ENCODE results near the gene POLR3GL.

Gene POLR3GL

DNA sequence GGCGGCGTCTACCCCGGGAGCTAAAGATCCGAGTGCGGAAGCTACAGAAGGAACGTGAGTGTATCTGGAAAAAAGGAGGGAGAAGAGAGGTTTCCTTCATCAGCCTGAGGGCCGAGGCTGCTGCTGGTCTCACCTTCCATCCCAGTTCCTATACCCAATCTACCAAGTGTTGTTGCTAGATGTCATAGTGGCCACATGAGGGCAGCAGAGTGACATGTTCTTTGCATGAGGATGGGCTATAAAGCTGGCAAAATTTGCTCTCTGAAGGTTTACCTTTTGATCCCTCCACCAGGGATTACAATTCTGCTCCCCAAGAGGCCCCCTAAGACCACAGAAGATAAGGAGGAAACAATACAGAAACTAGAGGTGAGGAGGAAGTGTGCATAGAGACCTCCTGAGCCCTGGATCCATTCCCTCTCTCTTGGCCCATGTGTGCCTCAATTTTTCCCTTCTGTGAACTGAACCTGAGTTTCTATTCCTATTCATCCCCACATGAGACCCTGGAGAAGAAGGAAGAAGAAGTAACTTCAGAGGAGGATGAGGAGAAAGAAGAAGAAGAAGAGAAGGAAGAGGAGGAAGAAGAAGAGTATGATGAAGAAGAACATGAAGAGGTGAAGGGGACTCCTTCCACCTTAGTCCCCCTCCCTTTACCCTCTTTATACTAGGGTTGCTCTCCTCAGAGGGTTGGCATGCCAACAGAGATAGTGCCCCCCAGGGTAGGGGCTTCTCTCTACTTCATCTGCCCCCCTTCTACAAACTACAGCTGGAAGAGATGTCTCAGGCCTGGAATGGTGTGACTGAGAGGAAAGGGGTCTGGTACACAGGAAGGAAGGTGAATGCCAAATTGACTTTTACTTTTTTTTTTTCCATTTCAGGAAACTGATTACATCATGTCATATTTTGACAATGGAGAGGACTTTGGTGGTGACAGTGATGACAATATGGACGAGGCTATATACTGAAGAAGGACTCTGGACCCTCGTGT lies 13.3 kb downstream of the POLR3GL start:
- TF ChIP-seq, protein P1, sequence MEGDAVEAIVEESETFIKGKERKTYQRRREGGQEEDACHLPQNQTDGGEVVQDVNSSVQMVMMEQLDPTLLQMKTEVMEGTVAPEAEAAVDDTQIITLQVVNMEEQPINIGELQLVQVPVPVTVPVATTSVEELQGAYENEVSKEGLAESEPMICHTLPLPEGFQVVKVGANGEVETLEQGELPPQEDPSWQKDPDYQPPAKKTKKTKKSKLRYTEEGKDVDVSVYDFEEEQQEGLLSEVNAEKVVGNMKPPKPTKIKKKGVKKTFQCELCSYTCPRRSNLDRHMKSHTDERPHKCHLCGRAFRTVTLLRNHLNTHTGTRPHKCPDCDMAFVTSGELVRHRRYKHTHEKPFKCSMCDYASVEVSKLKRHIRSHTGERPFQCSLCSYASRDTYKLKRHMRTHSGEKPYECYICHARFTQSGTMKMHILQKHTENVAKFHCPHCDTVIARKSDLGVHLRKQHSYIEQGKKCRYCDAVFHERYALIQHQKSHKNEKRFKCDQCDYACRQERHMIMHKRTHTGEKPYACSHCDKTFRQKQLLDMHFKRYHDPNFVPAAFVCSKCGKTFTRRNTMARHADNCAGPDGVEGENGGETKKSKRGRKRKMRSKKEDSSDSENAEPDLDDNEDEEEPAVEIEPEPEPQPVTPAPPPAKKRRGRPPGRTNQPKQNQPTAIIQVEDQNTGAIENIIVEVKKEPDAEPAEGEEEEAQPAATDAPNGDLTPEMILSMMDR (IDR thresholded peaks at IDR 0.05; ENCODE audit: low read depth, low read length): peak; percentile 76
- no peak for DNase-seq (ENCODE audit: extremely low read depth, low read depth)

DNA sequence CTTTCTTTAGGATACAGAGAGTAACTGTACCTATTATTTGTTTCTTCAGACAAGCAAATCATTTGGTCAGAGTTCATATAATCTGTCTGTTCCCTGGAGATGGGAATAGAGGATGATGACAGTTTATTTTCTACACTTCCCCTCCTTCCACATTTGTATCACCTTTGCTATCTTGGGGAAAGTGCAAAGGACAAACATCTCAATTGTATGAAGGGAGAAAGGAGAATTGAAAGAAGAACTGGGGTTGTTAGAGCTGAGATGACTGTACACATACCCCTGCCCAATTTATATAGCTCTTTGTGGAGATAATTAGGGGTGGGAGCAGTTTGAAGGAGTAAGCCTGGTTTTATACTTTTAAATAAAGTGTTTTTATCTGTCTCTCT lies 14.0 kb downstream of the POLR3GL start:
- DNase-seq (ENCODE audit: extremely low read depth, low read depth): no peak
- TF ChIP-seq, protein P1 (IDR thresholded peaks at IDR 0.05; ENCODE audit: low read depth, low read length): no peak

DNA sequence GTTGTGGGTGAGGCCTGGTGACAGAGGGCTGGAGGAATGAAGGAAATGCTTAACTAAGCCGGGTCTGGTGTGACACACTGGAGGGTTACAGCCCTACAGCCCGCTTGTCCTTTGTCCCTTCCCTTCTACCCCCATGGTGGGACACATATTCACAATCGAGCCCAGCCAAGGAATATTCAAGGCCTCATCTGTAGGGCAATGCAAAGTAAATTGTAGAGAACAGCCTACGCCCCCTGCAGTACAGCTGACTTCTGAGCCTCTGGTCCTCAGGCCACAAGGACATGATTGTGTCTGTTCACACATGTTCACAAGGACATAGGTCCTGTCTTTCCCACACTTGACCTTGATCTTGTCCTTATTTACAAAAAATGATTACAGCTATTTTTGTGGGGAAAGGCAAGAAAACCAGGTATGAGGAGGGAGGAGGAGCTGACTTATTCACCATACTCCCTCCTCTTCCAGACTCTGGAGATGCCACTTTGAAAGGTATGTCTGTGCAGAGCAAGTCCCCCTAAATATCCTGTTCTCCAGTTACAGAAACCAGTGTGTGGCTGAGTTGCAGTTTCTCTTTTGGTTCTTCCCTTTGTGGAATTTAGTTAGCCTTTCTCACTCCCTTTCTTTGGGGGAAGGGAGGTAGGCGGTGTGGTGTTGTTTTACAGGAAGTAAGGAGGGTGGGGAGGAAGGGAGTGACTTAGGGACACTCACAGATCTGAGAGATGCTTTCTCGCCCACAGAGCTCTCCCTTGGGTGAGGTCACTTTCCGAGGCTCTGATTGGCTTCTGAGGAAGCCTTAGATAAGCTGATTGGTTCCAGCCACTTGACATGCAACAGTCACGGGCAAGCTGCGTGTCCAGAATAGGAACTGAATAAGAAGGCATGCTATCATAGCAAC lies 14.6 kb downstream of the POLR3GL start:
- TF ChIP-seq, protein P1 (IDR thresholded peaks at IDR 0.05; ENCODE audit: low read depth, low read length): peak; percentile 27
- peak; percentile 99 for DNase-seq (ENCODE audit: extremely low read depth, low read depth)

DNA sequence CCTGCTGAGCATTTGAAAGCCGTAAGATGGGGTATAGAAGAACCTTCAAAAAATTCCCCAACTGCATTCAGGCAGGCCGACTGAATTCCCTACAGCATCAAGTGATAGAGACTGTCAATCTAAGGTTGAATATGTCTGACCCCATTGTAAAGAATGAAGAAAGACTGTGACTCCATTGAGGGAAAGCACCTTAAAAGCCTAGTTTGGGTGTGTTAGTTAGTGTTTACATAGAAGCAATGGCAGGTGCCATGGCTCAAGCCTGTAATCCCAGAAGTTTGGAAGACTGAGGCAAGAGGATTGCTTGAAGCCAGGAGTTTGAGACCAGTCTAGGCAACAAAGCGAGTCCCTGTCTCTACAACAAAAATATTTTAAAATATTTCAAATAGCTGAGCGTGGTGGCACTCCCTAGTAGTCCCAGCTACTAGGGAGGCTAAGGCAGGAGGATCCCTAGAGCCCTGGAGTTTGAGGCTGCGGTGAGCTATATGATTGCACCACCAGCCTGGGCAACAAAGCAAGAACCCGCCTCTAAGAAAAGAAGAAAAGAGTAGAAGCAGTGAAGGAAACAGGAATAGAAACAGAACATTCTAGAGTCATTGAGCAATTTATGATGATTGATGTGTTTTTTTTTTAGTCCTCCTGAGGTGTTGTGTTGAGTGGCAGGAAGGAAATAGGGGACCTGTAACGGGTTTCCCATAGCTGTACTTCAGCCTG lies 15.4 kb downstream of the POLR3GL start:
- TF ChIP-seq, protein P1 (IDR thresholded peaks at IDR 0.05; ENCODE audit: low read depth, low read length): no peak
- no peak for DNase-seq (ENCODE audit: extremely low read depth, low read depth)

DNA sequence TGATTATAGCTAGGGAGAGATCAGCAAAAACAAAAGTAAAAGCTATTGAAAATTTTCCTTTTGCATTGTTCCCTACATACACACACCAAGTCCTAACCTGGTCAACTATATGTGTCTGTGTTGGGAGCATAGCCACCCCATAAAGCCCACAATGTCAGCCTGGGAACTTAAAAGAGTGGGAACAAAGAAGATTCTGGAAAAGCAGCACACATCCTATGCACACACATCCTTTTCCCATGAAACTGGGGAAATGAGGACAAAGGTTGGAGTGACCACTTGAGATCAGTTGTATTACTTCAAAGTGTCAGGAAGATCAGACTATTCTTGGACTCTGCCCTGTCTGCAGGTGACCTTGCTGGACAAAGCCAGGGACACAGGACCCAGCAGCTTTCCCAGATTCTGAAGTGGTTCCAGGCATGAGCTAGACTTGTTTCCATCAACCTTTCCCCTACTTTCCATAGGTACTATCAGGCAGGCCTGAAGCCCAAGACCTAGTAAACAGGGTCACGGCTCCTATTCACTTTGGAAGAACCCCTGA lies 16.0 kb downstream of the POLR3GL start:
- TF ChIP-seq, protein P1 (IDR thresholded peaks at IDR 0.05; ENCODE audit: low read depth, low read length): no peak
- DNase-seq (ENCODE audit: extremely low read depth, low read depth): no peak

DNA sequence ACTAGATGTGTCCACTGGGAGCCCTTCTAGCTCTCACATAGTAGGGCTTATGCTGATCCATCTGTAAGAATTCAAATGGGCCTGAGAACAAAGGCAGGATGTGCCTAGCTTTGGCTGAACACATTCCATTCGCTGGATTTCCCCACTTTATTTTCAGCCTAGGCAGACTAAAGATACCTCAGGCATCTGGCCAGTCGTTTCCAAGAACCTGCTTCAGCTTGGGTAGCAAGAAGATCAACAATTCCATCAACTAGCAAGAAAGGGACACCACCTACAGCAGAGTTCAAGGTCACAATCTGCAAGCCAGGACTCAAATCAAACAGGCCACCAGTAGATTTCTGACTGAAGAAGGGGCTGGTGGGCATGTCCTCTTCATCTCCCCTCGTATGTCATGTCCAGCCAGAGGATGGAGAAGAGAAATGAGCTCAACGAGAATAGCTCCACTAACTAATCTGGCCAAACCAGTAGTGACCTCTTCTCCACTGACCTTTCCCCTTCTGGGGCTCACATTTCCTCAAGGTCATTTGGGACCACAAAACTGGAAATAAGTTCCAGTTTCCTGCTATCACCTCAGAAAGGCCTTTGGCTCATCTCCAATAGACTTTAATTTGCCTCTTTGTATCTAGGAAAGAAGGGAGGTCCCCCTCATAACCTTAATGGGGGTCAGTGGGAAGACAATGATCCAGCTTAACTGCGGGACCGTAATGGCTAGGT lies 17.7 kb downstream of the POLR3GL start:
- DNase-seq (ENCODE audit: extremely low read depth, low read depth): no peak

More for the DNA sequence above, 17.7 kb downstream of the POLR3GL start:
- TF ChIP-seq, protein P1 (IDR thresholded peaks at IDR 0.05; ENCODE audit: low read depth, low read length): no peak

Data from AG09319 (cell line).